HG03354 (cell line): ENCODE results near the gene ANKS4B.
"Not testable (repeated sequence)": the region's sequence is repeated elsewhere in the genome, so short reads cannot be mapped to it uniquely, and the experiment has no call there.

Source experiments
- ATAC-seq: cut with Tn5 transposase; IDR thresholded peaks from one replicate; pipeline ENCODE4 v1.9.1; 2021; ENCODE audit warnings: mild to moderate bottlenecking; ENCODE audit not compliant: unreplicated experiment, poor library complexity, severe bottlenecking

Gene ANKS4B

DNA sequence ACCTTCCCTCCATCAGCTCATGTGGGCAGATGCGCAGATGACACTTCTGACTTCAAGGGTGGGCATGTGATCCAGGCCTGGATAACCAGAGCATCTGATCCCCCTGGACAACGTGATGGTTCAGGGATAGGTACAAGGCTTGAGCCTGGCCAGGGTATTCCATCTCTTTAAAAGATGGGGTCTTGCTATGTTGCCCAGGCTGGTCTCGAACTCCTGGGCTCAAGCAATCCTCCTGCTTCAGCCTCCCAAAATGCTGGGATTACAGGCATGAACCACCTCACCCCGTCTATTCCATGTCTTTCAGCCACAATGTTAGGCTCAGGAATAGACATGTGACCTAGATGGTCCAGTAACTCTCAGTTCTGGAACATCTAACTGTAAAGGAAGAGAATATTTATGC lies 23.8 kb downstream of the ANKS4B start:
- no peak for ATAC-seq

DNA sequence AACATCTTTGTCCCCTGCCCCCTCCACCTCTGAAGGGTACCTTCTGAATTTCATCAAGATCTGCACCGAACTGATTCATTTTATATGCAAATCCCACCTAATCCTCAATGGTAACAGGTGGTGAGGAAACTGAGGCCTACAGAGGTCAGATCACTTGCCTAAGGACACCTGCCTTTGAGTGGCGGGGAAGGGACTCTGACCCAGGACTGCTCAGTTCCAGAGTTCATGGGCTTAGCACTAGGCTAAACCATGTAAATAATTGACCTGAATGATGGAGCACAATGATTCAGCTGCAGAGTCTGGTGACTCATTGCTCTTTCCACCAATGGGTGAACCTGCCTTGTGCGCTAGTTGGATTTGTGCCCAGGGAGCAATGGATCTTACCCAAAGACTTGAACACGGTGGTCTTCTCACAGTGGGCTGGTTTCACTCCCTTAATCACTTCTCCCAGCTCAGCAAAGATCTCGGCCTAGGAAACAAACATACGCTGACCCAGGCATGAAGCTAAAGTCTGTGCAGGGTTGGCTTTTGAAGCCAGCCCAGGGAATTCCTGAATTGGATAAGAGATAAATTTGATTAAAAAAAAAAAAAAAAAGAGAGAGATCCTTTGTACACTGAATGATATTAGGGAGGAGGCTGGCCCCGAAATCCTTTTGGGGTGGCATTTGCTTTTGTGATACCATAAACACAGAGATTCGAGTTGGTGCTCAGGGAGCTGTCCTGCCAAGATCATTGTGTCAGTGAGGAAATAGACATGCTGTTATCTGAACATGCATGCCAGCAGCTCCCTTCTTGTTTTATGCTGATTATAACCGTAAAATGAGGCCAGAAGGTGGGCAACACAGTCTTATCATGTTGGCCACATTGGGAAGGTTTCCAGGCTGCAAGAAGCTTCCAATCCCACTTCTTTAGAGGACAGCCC lies 27.6 kb downstream of the ANKS4B start:
- no peak for ATAC-seq

DNA sequence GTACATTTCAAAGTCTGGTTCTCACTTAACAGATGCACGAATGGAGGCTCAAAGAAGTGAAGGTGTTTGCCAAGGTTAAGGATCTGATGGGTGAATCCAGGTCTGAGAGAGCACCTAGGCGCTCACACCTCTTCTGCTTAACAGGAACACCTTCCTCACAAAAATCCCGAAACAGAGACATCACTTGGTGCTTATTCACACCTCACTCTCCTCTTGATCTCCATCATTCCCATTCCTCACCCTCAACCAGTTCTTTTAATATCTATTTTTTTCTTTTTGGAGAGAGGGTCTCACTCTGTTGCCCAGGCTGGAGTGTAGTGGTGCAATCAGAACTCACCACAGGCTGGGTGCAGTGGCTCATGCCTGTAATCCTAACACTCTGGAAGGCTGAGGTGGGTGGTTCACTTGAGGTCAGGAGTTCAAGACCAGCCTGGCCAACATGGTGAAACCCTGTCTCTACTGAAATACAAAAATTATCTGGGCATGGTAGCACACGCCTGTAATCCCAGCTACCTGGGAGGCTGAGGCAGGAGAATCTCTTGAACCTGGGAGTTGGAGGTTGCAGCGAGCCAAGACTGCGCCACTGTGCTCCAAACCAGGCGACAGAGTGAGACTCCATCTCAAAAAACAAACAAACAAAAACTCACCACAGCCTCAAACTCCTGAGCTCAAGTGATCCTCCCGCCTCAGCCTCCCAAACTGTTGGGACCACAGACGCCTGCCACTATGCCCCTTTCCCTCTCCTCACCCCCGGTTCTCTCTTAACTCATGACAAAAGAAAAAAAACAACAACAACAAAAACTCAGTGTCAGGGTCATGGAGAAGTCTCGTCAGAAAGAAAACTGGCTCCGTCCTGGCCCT lies 29.5 kb downstream of the ANKS4B start:
- ATAC-seq = no peak

DNA sequence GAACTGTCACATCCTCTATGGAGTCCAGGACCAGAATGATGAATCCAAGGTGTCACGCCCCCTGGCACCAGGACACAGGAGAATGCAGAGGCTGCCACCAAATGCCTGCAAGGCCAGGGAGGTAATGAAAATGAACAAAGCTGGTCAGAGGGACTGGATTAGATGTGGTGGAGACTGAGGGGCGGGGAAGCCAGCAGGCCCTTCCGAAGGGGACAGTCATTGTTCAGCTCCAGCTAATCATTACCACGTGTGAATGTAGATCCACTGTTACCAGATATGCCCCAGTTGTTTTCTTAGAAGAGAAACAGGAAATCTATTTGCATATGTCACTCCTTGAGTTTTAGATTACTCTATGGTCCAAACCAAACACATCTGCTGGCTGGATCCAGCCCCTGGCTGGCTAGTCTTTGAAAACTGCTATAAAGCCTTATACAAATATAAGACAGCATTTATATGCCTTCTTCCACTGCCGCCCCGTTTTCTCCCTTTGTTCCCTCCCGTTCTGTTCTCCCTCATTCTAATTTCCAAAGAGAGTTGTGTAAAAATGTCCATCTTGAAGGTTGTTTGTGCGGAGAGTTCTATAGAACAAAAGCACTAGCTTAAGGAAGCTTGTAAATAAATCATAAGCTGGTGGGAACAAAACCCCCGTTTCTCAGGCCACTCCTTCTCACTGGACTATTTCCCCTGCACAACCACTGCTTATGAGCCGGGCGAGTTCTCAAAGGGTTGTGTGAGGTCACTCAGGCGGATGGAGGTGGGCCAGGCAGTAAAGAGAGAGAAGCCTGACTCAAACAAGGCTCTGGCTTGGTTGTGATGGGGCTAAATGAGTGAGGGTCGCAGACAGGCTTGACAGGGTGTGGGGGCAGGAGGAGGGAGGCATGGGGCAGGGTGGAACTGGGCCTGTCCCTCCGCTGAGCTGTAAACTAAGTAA lies 30.4 kb downstream of the ANKS4B start:
- peak; percentile 90 for ATAC-seq

DNA sequence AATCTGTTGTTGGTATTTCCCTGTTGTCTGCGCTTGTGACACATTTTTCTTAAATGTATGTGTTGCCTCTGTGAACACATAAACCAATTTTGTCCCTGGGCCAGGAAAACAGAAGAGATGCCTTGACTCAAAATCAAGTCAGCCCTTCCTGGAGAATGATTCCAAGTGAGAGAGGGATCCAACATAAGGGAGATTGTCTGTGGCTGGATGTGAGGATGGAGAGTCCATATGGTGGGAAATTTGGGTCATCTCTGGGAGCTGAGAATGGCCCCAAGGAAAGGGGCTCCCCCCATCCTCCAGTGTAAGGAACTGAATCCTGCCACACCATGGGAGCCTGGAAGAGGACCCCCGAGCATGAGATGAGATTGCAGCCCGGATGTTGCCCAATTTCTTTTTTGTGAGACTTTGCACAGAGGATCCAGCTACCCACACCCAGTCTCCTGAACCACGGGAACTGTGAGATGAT lies 31.1 kb downstream of the ANKS4B start:
- ATAC-seq = no peak

DNA sequence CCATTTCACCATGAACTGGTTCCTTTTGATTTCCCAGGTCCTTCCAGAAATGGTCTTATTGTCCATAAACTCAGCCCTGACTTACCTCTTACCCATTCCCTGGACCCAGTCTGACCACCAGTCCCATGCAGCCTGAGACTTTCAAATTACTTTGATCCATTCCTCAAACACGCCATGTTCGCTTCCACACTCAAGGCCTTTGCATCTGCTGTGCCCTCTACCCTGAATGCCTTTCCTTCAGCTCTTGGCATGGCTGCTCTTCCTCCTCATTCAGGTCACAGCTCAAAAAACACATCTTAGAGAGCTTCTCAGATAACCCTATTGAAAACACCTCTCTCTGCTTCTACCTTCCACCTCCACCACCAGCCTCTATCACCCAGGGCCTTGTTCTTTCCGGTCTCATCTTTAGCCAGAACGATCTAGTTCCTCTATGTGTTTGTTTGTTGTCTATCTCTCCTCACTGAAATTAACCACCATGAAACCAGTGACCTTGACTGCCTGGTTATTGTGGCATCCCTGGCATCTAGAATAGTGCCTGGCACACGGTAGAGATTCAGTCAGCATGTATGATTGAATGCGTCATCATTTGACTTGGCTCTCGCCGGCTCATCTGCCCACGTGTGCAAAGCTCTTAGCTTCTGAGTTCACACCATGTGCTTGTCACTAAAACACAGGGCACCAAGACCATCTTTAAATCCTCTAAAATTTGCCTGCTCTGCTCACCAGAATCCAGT lies 31.8 kb downstream of the ANKS4B start:
- no peak for ATAC-seq

DNA sequence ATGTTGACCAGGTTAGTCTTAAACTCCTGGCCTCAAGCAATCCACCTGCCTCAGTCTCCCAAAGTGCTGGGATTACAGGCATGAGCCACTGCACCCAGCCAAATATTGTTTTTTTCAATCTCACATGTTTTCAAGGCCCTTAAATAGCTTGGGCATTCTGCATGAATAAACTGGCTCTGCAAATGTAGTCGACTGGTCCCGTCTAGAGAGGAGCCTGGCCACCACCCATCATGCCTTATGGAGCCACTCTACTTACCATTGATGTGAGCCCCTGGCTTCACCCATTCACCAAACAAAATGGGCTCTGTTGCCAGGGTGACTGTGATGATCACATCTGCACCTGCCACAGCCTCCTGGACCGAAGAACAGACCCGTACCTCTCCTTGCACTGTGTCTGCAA lies 33.8 kb downstream of the ANKS4B start:
- no peak for ATAC-seq

DNA sequence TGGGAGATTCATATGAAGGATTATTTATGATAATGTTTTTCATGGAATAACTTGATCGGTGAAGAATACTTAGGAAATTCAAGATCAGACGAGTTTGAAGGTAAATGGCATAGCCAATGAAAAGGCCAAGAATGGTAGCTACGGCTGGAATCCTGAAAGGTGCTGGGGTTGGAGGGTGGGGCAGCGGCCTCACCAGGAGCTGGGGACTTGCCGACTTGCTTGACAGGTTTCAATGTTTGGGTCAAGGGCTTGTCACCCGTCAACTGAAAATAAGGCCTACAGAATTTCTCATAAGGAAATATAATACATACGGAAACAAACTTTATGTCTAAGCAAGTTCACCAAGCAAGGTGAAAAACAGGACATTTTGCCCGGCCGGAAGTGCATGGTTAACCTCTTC lies 34.7 kb downstream of the ANKS4B start:
- ATAC-seq = no peak

DNA sequence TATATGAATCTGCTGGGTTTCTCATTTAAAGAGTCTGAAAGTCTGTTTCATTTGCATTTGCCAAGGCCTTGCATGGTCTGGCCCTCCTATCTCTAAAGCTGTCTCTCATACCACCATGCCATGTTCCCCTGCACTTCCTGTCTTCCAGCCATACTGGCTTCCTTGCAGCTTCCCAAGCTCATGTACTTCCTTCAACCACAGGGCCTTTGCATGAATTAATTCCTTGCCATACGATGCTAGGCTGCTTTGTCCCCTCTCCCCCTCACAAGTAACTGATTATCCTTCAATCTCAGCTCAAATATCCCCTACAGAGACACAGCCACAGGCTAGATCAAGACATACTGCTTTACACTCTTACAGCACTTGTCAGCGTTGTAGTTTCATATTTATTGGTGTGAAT lies 38.8 kb downstream of the ANKS4B start:
- no peak for ATAC-seq

DNA sequence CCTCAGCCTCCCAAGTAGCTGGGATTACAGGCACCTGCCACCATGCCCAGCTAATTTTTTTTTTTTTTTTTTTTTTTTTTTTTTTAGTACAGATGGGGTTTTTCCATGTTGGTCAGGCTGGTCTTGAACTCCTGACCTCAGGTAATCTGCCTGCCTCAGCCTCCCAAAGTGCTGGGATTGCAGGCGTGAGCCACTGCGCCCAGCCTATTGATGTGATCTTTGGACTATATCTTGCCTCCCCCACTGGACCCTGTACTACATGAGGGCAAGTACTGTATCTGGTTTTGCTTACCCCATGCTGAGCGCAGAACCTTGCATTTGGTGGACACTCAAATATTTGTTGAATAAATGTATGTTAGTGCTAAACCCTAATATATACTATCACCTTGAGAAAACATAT lies 39.3 kb downstream of the ANKS4B start:
- ATAC-seq = not testable (repeated sequence)

DNA sequence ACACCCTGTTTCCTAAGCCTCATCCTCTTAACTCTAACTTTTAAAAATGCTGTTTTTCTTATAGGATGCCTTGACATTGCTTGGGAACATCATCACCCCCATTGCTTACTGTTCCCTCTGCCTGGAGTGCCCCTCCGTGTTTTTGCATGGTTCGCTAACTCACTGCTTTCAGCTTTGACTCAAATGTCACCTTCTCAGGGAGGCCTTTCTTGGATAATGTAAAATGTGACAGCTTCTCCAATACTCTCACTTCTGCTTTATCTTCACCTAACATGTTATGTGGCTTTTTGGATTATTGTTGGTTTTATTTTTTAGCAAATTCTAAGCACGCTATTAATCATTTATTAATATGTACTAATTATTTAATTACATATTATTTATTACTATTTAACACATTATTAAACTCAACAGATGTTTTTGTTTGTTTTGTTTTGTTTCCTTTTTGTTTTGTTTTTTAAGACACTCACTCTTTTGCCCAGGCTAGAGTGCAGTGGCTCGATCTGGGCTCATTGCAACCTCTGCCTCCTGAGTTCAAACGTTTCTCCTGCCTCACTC lies 40.8 kb downstream of the ANKS4B start:
- no peak for ATAC-seq

DNA sequence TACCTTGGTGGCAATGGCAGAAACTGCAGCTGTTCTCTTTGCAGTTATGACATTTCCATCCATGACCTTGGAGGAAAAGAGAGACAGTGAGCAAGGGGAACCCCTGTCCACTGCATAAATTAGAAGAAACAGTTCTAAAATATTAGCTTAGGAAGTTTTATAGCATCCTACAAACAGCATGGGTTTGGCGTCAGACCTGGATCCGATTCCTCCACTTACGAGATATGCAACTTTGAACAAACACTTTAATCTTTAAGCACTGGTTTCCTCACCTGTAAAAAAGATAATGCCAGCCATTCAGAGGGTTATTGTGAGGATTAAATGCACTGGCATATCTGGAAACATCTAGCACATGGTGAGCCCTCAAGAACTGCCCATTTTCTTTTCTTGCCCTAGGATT lies 42.0 kb downstream of the ANKS4B start:
- ATAC-seq = no peak

DNA sequence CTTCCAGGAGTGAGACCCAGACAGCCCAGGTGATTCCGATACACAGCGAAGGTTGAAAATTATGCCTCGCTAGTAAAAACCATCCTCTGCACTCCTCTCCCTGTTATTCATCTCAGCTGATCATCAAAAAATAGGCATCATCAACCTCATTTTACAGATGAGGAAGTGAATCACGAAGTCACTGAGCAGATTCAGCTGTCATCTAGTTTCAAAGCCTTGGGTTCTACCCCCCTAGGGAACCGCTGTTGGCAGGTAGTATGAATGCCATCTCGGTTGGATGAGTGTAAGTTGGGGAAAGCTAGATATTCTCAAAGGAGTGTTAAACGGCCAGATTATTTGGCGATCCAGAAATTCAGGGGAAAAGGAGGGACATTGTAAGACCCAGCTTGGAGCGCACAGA lies 42.6 kb downstream of the ANKS4B start:
- ATAC-seq = no peak

DNA sequence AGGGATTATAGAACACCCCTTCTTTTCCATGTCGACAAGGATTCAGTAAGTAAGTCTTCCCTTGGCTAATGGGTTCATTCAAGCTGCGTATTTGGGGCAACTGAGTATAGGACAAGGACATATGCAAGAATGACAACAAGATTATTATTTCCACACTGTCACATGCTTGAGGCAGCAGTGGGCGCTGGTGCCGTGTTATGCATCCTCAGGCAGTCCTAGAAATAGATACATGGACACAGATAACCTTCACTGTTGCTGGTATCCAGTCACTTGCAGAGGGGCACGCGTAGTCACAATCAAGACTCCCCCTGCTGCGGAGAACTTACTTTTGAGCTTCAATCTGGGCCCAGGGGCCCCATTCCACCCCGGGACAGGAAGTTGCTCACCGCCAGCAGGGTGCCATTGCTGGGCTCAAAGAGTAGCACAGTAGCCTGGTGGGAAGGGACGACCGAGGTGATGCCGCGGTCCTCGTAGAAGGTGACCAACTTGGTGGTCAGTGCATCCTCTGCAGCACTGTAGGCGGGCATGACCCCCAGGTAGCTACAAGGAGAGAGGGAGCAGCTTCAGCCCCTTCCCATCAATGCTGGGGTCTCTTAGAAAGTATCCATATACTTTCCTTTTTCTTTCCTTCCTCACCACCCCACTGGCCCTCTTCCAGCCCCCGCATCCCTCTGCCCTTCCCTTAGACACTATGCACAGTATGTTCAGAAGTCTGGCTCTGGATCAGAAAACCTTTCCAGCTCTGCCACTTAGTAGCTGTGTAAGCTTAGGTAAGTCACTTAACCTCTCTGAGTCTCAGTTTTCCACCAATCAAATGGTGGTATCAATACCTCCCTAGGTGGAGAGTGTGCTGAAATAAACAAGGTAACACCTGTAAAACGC lies 43.8 kb downstream of the ANKS4B start:
- ATAC-seq = no peak

DNA sequence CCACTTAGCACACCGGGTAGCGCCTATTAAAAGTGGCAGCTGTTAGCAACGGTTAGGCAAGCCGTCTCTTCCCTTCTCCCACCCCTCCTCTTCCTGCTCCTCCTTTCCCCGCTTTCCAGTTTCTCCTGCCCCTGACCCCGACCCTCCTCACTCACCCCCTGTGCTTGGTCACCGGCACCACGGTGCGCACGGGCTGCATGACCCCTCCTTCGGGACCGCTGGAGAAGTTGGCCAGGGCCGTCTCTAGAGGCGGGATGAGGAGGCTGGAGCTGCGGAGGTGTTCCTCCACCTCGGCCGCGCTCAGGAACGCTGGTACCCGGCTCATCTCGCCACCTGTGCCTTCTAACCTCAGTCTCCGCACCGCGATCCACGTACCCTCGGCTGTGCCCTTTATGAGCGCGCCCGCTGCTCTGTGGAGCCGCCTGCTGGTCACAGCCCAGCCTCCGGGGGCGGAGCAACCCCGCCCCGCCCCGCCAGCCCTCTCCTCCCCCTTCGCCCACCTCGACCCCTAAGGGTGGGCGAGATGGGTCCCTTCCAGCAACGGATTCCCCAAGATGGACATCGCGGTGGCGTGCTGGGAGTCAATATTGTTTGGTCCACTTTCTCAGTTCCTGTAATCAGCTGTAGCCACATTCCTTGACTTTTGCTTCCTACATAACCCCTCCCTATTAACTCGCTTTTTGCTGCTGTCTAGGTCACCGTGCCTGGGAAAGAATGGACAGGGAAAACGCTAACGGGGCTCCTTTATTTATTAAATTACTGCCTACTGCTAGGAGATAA lies 44.6 kb downstream of the ANKS4B start, which contains the start of gene CRYM:
CRYM (minus strand) TSS at position 364 of the 780 bp plus-strand sequence; CDS start at position 325, 39 bp downstream.
- peak; percentile 61 for ATAC-seq

DNA sequence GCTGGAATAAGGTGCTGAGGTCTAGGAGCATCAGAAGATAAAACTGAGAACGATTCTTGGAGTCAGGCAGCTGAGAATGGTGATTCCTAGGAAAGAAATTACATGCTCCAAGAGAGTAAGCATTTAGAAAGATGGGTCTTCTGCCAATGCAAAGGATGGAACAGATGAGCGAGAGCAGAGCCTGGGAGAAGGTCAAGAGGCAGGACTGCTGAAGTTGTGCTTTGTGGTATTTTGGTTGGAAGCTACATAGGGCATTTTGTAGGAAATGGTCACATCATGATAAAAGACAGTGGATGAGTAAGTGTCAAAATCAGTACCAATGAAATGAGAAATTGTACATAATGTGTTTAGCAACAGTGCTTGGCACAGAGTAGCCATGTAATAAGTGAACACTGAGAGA lies 46.0 kb downstream of the ANKS4B start:
- ATAC-seq = no peak
